H1 (cell line): ENCODE measurements around the gene LRPAP1.
"Not testable (repeated sequence)": the region's sequence is repeated elsewhere in the genome, so short reads cannot be mapped to it uniquely, and the experiment has no call there.

ENCODE experiments used
- ATF3 ChIP-seq: IDR thresholded peaks from 2 replicates; pipeline ENCODE4 v1.6.1; 2011; ENCODE audit warnings: low read depth, mild to moderate bottlenecking, low read length; ENCODE audit not compliant: insufficient read depth
- CBX5 ChIP-seq: fragments of 300-800, 300-1000 bp; sonication (generic); IDR thresholded peaks from 2 replicates; pipeline ENCODE4 v1.7.1; 2016; ENCODE audit warnings: antibody characterized with exemption, low read length, low read depth
- CTCF ChIP-seq, 3 experiments: IDR thresholded peaks; 1 replicate in 2 of 3; 2 replicates in 1 of 3; pipeline versions ENCODE4 v1.5.1 to v1.6.1; 2011; ENCODE audit warnings: low read length in 3 of 3, mild to moderate bottlenecking in 3 of 3, inconsistent platforms in 2 of 3, low read depth in 1 of 3, moderate library complexity in 1 of 3; ENCODE audit not compliant: insufficient read depth in 1 of 3; ENCODE audit errors: control extremely low read depth in 1 of 3
- EZH2 ChIP-seq: fragments of 200-600 bp; sonication (generic); IDR thresholded peaks from 2 replicates; pipeline ENCODE4 v1.7.1; 2012; ENCODE audit warnings: low read depth, mild to moderate bottlenecking, moderate library complexity, low read length, inconsistent platforms; ENCODE audit not compliant: severe bottlenecking
- HDAC2 ChIP-seq, 2 experiments: fragments of 300-600 bp in 1 of 2; sonication (generic) in 1 of 2; IDR thresholded peaks; 2 replicates each; pipeline ENCODE4 v1.6.1; 2011 to 2012; ENCODE audit warnings: low read depth in 2 of 2, low read length in 2 of 2, mild to moderate bottlenecking in 2 of 2, moderate library complexity in 2 of 2, borderline replicate concordance in 1 of 2, inconsistent platforms in 1 of 2
- MAFK ChIP-seq: IDR thresholded peaks from 2 replicates; pipeline ENCODE4 v1.6.1; 2012; ENCODE audit warnings: low read depth, mild to moderate bottlenecking, improper control_type of control experiment, low read length
- SP1 ChIP-seq: IDR thresholded peaks from 2 replicates; pipeline ENCODE4 v1.6.1; 2011; ENCODE audit warnings: low read depth, low read length

- not testable (repeated sequence) for TF ChIP-seq SP1; CBX5; MAFK; ATF3; CTCF (IDR thresholded peaks at IDR 0.05; ENCODE audit: control extremely low read depth in 1 of 3, insufficient read depth in 1 of 3, low read depth in 1 of 3, low read length in 3 of 3); EZH2; HDAC2 (IDR thresholded peaks at IDR 0.05; ENCODE audit: borderline replicate concordance in 1 of 2, low read depth in 2 of 2, low read length in 2 of 2)
Observed at GRCh38 chr4:3538906-3539305, 6.7 kb upstream of the LRPAP1 start.
